ENCODE data around the gene CDH23. TPM values are rescaled to one million over a fixed set of nuclear protein-coding genes. Genes with fewer than 3 reads are reported as not detected.
A peak's percentile ranks its signal among the peaks of the same experiment; 100 is the strongest.

Gene CDH23
- total RNA-seq, 1 experiment from 2014 or later, result 2.1 TPM

DNA sequence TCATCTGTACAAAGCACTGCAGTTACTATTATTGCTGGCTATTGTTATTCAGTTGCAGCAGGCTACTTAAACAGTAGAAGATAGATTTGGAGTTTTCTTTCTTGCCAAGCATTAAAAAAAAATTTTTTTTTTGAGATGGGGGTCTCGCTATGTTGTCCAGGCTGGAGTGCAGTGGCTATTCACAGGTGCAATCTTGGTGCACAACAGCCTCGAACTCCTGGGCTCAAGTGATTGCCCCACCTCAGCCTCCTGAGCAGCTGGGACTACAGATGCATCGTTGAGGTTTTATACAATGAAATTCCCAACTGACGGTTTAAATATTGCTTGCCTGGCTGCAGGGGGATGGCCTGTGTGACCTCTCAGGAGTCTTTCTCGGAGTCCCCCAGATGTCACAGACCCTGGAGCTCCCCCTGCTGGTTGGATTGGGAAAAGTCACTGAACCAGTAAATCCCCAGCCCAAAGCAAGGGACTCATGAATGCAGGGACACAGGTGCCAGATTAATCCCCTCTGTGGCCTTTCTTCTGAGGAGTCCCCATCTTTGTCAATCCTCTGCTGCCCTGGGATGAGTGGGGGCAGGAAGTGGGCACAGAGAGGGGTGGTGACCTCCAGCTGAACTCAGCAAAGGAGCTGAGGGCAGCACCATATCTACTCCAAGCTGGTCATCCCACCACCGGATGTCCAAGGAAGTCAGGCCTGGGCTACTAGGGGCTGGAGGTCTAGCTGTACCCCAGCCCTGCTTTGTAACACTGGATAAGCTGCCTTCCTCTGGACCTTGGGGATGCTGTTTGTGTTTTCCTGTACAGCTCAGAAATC lies 173.3 kb downstream of the CDH23 start:
- H3K4me1 ChIP-seq (ENCODE audit: low read length), result no peaks in the 10 kb centered on the region
- no peaks in the 10 kb centered on the region for H3K9me3 ChIP-seq (ENCODE audit: low read length)
- H3K9ac ChIP-seq (ENCODE audit: low read length), result no peak overlapping the region
- no peak overlapping the region for H3K4me2 ChIP-seq (ENCODE audit: low read depth, low read length, poor library complexity, severe bottlenecking)
- peak; percentile 89 for DNase-seq
- no peaks in the 10 kb centered on the region for H3K79me2 ChIP-seq (ENCODE audit: low read length)
- no peak overlapping the region for H3K27ac ChIP-seq (ENCODE audit: low read length)
- H2AFZ ChIP-seq (ENCODE audit: low read length), result no peak overlapping the region
- H3K36me3 ChIP-seq (ENCODE audit: insufficient read depth, low read length), result no peaks in the 10 kb centered on the region
- H3K27me3 ChIP-seq (ENCODE audit: low read length), result no peaks in the 10 kb centered on the region
- no peaks in the 10 kb centered on the region for H4K20me1 ChIP-seq (ENCODE audit: insufficient read depth, low read depth, low read length)
- no peak overlapping the region for H3K4me3 ChIP-seq (ENCODE audit: low read length)
- no peaks in the 10 kb centered on the region for H3K9me2 ChIP-seq (replicated peaks; ENCODE audit: insufficient read depth, low read length)

DNA sequence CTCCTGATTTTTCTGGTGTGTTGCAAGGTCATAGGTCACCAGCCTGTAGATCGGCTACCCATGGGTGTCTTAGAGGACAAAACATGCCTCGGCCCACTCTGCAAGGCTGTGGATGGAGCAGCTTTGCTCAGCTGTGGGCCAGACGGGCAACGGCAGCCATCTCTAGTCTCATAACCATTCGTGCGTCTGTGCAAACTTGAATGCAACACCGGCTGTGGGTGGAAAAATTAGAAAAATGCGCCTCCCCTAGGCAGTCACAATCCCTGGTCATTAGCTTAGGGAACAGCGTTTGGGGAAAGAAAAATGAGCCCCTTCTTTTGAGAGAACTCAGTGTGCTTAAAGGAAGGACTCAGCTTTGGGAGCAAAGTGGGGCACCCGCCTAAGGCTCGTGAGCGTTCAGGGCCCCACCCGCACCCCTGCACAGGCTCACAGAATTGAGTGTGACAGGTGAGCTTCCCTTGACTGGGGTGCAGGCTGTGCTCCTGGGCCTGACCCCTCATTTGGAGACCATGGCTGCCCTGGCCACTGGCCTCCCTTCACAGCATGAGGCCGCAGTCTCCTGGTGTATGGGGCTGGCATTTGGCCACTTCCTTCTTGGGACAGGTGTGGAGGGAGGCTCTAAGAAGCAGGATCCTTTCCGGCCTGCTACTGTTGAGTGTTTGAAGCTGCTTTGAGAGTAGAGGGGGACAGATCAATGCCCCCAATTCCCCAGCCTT lies 174.9 kb downstream of the CDH23 start:
- no peaks in the 10 kb centered on the region for H3K27me3 ChIP-seq (ENCODE audit: low read length)
- no peak overlapping the region for H3K4me3 ChIP-seq (ENCODE audit: low read length)
- no peaks in the 10 kb centered on the region for H3K36me3 ChIP-seq (ENCODE audit: insufficient read depth, low read length)
- H3K27ac ChIP-seq (ENCODE audit: low read length), result no peak overlapping the region
- no peaks in the 10 kb centered on the region for H3K9me3 ChIP-seq (ENCODE audit: low read length)
- DNase-seq, result no peak
- H4K20me1 ChIP-seq (ENCODE audit: insufficient read depth, low read depth, low read length), result no peaks in the 10 kb centered on the region
- H3K9me2 ChIP-seq (replicated peaks; ENCODE audit: insufficient read depth, low read length), result no peaks in the 10 kb centered on the region
- H3K9ac ChIP-seq (ENCODE audit: low read length), result no peak overlapping the region
- H3K79me2 ChIP-seq (ENCODE audit: low read length), result no peaks in the 10 kb centered on the region
- H3K4me2 ChIP-seq (ENCODE audit: low read depth, low read length, poor library complexity, severe bottlenecking), result no peak overlapping the region
- no peaks in the 10 kb centered on the region for H3K4me1 ChIP-seq (ENCODE audit: low read length)
- no peak overlapping the region for H2AFZ ChIP-seq (ENCODE audit: low read length)

DNA sequence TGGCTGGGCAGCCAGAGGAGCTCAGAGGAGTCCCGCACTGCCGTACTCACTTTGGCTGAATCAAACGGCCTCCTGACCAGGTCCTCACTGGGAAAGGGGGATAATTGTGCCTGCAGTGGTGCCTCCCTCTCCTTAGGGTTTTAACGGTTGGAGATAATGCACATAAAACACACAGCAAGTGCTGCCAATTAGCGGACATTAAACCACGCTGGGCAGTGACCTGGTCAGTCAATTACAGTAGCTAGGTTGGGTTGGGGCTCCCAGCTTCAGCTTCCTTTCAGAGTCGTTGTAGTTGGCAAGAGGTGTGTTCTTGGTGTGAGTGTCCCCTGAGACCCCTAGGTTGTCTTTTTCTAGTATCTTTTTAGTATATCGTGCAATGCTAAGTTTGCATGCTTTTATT lies 176.2 kb downstream of the CDH23 start:
- Histone ChIP-seq H3K9me3 (ENCODE audit: low read length) (no peaks in the 10 kb centered on the region), H3K4me2 (ENCODE audit: low read depth, low read length, poor library complexity, severe bottlenecking) (no peak overlapping the region), H2AFZ (ENCODE audit: low read length) (no peak overlapping the region), H3K4me3 (ENCODE audit: low read length) (no peak overlapping the region), H3K27ac (ENCODE audit: low read length) (no peak overlapping the region), H3K79me2 (ENCODE audit: low read length) (no peaks in the 10 kb centered on the region), H3K4me1 (ENCODE audit: low read length) (no peaks in the 10 kb centered on the region), H3K27me3 (ENCODE audit: low read length) (no peaks in the 10 kb centered on the region), H3K36me3 (ENCODE audit: insufficient read depth, low read length) (no peaks in the 10 kb centered on the region), H3K9ac (ENCODE audit: low read length) (no peak overlapping the region), H3K9me2 (replicated peaks; ENCODE audit: insufficient read depth, low read length) (no peaks in the 10 kb centered on the region), H4K20me1 (ENCODE audit: insufficient read depth, low read depth, low read length) (no peaks in the 10 kb centered on the region)
- no peak for DNase-seq

DNA sequence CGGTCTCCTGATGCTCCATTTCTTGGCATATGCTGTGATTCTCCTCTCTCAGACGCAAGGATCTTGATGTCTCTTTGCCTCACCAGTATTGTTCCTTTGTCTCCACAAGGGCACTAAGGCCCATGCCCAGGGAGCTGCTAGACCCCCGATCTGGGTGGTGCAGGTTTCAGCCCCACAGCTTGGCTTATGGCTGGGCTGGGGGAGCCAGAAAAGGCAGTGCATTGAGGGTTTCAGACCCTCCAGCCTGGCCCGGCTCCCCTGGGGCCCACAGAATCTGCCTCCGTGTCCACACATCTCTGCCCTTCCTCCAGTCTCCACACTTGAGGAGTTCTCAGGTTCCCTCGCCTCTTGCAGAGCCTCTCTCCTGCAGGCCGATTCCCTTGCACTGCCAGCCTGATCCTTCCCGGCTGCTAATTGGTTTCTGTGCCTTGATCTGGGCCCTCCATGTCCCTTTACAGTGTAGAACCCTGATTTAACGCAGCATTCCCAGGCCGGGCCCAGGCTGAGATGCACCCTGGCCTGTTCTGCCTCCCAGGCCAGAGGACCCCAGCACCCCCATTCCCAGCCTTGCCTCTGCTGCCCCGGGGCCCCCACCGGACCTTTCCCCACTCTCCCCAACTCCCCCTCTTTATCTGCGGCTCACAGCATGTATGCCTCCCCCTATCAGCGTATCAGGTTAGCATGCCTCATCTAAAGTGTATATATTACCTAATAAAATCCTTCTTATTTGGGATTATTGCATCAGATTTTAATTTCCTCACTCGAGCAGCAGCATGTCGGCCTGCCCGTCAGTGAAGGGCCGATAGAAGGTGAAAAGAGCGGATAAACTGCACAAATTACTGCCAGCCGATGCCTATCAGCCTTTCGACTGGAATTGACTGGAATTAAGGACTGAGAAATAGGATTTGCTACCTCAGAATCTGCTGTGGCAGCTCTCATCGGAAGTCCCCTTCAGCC lies 177.1 kb downstream of the CDH23 start:
- H3K79me2 ChIP-seq (ENCODE audit: low read length), result no peaks in the 10 kb centered on the region
- no peaks in the 10 kb centered on the region for H3K9me3 ChIP-seq (ENCODE audit: low read length)
- no peaks in the 10 kb centered on the region for H3K27me3 ChIP-seq (ENCODE audit: low read length)
- no peaks in the 10 kb centered on the region for H3K9me2 ChIP-seq (replicated peaks; ENCODE audit: insufficient read depth, low read length)
- no peak for DNase-seq
- no peak overlapping the region for H3K4me3 ChIP-seq (ENCODE audit: low read length)
- no peak overlapping the region for H3K27ac ChIP-seq (ENCODE audit: low read length)
- H3K4me1 ChIP-seq (ENCODE audit: low read length), result no peaks in the 10 kb centered on the region
- H2AFZ ChIP-seq (ENCODE audit: low read length), result no peak overlapping the region
- no peaks in the 10 kb centered on the region for H4K20me1 ChIP-seq (ENCODE audit: insufficient read depth, low read depth, low read length)
- no peak overlapping the region for H3K4me2 ChIP-seq (ENCODE audit: low read depth, low read length, poor library complexity, severe bottlenecking)
- H3K9ac ChIP-seq (ENCODE audit: low read length), result no peak overlapping the region
- H3K36me3 ChIP-seq (ENCODE audit: insufficient read depth, low read length), result no peaks in the 10 kb centered on the region

DNA sequence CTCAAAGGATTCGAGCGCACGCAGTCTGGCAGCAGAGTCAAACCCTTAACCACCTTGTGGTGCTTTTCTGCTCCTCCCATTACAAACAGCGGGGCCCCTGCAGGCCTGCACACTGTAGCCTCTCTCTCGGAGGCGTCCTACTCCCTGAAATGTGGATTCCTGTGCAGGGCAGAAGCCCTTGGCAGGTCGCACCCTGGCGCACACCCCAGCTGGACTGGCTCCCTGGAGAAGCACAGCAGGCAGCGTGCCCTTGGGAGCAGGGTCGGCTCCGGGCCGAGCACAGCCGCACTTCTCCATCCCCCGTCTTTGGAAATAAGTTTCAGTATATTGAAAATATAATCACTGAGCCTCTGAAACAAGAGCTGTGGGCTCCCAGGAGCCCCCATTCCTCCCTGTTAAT lies 178.7 kb downstream of the CDH23 start:
- DNase-seq, result no peak
- H3K27me3 ChIP-seq (ENCODE audit: low read length), result no peaks in the 10 kb centered on the region
- no peak overlapping the region for H2AFZ ChIP-seq (ENCODE audit: low read length)

DNA sequence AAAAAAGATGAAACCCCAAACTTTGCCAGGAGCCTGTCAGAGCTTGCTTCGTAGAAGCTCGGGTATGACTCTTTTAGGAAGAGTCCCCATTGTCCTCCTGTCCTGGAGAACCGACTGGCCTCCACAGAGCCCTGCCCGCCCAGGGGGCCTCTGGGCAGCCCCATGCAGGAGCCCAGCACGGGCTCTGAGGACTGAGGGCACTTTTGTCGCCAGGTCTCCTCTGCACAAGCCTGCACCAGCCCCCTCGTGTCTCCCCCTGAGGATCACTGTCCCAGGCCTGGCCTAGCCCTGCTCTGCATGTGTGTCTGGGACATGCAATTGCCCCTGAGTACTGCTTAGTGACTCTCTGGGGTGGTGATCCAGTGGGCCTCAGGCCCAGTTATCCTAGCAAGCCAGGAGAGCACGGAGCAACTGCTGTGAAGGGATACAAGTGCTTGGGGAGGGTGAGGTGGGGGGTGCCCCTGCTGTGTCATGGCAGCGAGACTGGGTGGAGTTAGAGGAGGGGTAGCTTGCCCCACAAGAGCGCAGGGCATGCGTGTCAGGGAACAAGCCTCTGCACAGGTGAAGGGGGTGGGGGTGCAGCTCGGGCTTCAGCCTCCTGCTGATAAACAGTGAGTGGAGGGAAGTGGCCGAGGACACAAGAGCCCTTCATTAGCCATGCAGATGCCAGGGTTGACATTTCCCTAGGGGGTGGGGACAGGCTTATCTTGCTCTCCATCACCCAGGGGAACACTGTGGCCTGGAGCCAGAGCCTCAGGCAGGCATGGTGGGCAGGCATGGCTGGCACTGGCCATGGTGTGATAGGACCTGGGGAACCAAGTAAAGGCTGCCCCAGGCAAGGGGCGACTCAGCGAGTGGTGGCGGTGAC lies 179.4 kb downstream of the CDH23 start:
- no peak overlapping the region for H3K9ac ChIP-seq (ENCODE audit: low read length)
- H3K4me1 ChIP-seq (ENCODE audit: low read length), result no peaks in the 10 kb centered on the region
- H4K20me1 ChIP-seq (ENCODE audit: insufficient read depth, low read depth, low read length), result no peaks in the 10 kb centered on the region

More for the DNA sequence above, 178.7 kb downstream of the CDH23 start:
- Histone ChIP-seq H3K4me3 (ENCODE audit: low read length) (no peak overlapping the region), H3K36me3 (ENCODE audit: insufficient read depth, low read length) (no peaks in the 10 kb centered on the region), H3K9me2 (replicated peaks; ENCODE audit: insufficient read depth, low read length) (no peaks in the 10 kb centered on the region), H4K20me1 (ENCODE audit: insufficient read depth, low read depth, low read length) (no peaks in the 10 kb centered on the region), H3K27ac (ENCODE audit: low read length) (no peak overlapping the region), H3K79me2 (ENCODE audit: low read length) (no peaks in the 10 kb centered on the region), H3K9me3 (ENCODE audit: low read length) (no peaks in the 10 kb centered on the region), H3K4me2 (ENCODE audit: low read depth, low read length, poor library complexity, severe bottlenecking) (no peak overlapping the region), H3K4me1 (ENCODE audit: low read length) (no peaks in the 10 kb centered on the region), H3K9ac (ENCODE audit: low read length) (no peak overlapping the region)

DNA sequence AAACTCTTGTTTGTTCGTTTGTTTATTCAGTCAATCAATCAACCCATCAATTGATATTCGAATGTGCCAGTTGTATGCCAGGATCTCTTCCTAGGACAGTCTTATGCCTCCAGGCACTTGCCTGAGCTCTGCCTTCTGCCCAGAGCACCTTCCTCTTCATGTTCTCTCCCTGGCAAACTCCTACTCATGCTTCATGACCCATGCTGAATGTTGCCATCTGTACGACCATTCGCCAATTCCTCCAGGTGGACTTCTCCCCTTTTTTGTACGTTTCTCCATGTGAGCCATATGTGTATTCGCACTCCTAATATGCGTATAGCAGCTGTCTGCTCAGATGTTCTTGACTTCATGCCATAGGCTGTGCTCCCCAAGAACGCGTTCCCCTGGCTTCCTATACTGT lies 180.1 kb downstream of the CDH23 start:
- Histone ChIP-seq H3K79me2 (ENCODE audit: low read length) (no peaks in the 10 kb centered on the region), H3K4me1 (ENCODE audit: low read length) (no peaks in the 10 kb centered on the region), H3K9ac (ENCODE audit: low read length) (no peak overlapping the region), H3K4me3 (ENCODE audit: low read length) (no peak overlapping the region), H4K20me1 (ENCODE audit: insufficient read depth, low read depth, low read length) (no peaks in the 10 kb centered on the region), H3K9me3 (ENCODE audit: low read length) (no peaks in the 10 kb centered on the region), H2AFZ (ENCODE audit: low read length) (no peak overlapping the region), H3K27ac (ENCODE audit: low read length) (no peak overlapping the region), H3K27me3 (ENCODE audit: low read length) (no peaks in the 10 kb centered on the region), H3K4me2 (ENCODE audit: low read depth, low read length, poor library complexity, severe bottlenecking) (no peak overlapping the region), H3K36me3 (ENCODE audit: insufficient read depth, low read length) (no peaks in the 10 kb centered on the region), H3K9me2 (replicated peaks; ENCODE audit: insufficient read depth, low read length) (no peaks in the 10 kb centered on the region)
- DNase-seq, result no peak

More for the DNA sequence above, 179.4 kb downstream of the CDH23 start:
- H2AFZ ChIP-seq (ENCODE audit: low read length), result no peak overlapping the region
- H3K36me3 ChIP-seq (ENCODE audit: insufficient read depth, low read length), result no peaks in the 10 kb centered on the region
- no peaks in the 10 kb centered on the region for H3K27me3 ChIP-seq (ENCODE audit: low read length)
- no peak overlapping the region for H3K27ac ChIP-seq (ENCODE audit: low read length)
- no peak overlapping the region for H3K4me2 ChIP-seq (ENCODE audit: low read depth, low read length, poor library complexity, severe bottlenecking)
- no peaks in the 10 kb centered on the region for H3K9me2 ChIP-seq (replicated peaks; ENCODE audit: insufficient read depth, low read length)
- no peak overlapping the region for H3K4me3 ChIP-seq (ENCODE audit: low read length)
- no peaks in the 10 kb centered on the region for H3K79me2 ChIP-seq (ENCODE audit: low read length)
- DNase-seq, result no peak
- no peaks in the 10 kb centered on the region for H3K9me3 ChIP-seq (ENCODE audit: low read length)

Measured in Karpas-422 (cell line).